MCF 10A (cell line): ENCODE data around the gene LRRC63. TPM values are rescaled to one million over a fixed set of nuclear protein-coding genes. Genes with fewer than 3 reads are reported as not detected.

Experiments used
- BruUV-seq: library from RNA; stranded (reverse); fragments of 400-500 nt; replicated peaks from 2 replicates; lab custom pipeline; 2021; lab: Mats Ljungman, UMichigan
- CTCF ChIA-PET: fragments of 300-600 bp; sonication (Branson Sonifier 250); formaldehyde crosslinking; extraction: SDS; loops from one replicate; lab custom pipeline; 2021; ENCODE audit warnings: antibody characterized with exemption, inconsistent platforms; lab: Yijun Ruan, JAX
- POLR2A ChIA-PET: fragments of 300-600, 350-650 bp; sonication (Branson Sonifier 250); formaldehyde crosslinking; extraction: SDS; loops from one replicate; lab custom pipeline; 2020; ENCODE audit warnings: antibody characterized with exemption, inconsistent platforms; lab: Yijun Ruan, JAX
- DNase-seq: peaks from one replicate; pipeline ENCODE4 v3.0.0-alpha.2; 2018; ENCODE audit not compliant: unreplicated experiment
- H3K27ac Mint-ChIP-seq: one replicate; pipeline ENCODE4 v1.8.0; 2022; ENCODE audit warnings: mild to moderate bottlenecking, low read depth, mixed read lengths; ENCODE audit not compliant: unreplicated experiment
- H3K27me3 Mint-ChIP-seq: one replicate; pipeline ENCODE4 v1.8.0; 2022; ENCODE audit warnings: mixed read lengths; ENCODE audit not compliant: insufficient read depth, unreplicated experiment
- H3K36me3 Mint-ChIP-seq: one replicate; pipeline ENCODE4 v1.8.0; 2022; ENCODE audit warnings: mild to moderate bottlenecking, moderate library complexity, mixed read lengths; ENCODE audit not compliant: insufficient read depth, unreplicated experiment
- H3K4me1 Mint-ChIP-seq: one replicate; pipeline ENCODE4 v1.8.0; 2022; ENCODE audit warnings: mixed read lengths; ENCODE audit not compliant: insufficient read depth, unreplicated experiment
- H3K4me3 Mint-ChIP-seq: one replicate; pipeline ENCODE4 v1.8.0; 2022; ENCODE audit warnings: mild to moderate bottlenecking, moderate library complexity, mixed read lengths; ENCODE audit not compliant: unreplicated experiment
- H3K9me3 Mint-ChIP-seq: one replicate; pipeline ENCODE4 v1.8.0; 2022; ENCODE audit warnings: mixed read lengths; ENCODE audit not compliant: unreplicated experiment
- intact Hi-C: fragments of 100-400 bp; cut with micrococcal nuclease; formaldehyde crosslinking; loops from 2 replicates; pipeline ENCODE4 v1.14.1; 2022
- total RNA-seq: library from RNA; stranded (reverse); gene quantifications from 2 replicates; pipeline ENCODE4 v1.2.3, GENCODE V29; 2022
- TF ChIP-seq, protein P1 (sequence below): fragments of 200-600 bp; IDR thresholded peaks from one replicate; pipeline ENCODE4 v1.8.0; 2022; ENCODE audit warnings: antibody characterized with exemption, mild to moderate bottlenecking; ENCODE audit not compliant: unreplicated experiment

Gene LRRC63
- total RNA-seq, 1 experiment from 2014 or later: not detected

DNA sequence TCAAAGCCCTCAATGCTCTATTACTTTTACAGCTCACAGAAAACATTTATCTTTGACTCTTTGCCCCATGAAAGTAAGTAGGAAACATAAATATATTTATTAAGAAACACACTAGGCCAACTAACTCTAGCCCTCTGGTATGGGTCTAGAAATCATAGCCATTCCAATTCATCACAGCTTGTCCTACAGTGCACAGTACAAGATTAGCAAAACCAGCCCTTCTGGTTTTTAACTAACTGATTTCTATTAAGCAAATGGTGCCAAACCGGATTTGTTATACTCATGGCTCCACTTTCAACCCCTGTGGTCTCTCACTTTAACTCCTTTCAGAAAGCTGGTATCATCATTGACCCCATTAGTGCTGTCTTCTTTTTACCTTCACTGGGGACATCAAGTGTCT lies 5.6 kb upstream of the LRRC63 start:
- Mint-ChIP-seq H3K4me3 (no peak overlapping the region), H3K4me1 (peaks cover 3% of the 10 kb centered on the region), H3K27ac (no peak overlapping the region), H3K36me3 (no peaks in the 10 kb centered on the region), H3K9me3 (no peaks in the 10 kb centered on the region), H3K27me3 (peaks cover 23% of the 10 kb centered on the region)
- TF ChIP-seq, protein P1, sequence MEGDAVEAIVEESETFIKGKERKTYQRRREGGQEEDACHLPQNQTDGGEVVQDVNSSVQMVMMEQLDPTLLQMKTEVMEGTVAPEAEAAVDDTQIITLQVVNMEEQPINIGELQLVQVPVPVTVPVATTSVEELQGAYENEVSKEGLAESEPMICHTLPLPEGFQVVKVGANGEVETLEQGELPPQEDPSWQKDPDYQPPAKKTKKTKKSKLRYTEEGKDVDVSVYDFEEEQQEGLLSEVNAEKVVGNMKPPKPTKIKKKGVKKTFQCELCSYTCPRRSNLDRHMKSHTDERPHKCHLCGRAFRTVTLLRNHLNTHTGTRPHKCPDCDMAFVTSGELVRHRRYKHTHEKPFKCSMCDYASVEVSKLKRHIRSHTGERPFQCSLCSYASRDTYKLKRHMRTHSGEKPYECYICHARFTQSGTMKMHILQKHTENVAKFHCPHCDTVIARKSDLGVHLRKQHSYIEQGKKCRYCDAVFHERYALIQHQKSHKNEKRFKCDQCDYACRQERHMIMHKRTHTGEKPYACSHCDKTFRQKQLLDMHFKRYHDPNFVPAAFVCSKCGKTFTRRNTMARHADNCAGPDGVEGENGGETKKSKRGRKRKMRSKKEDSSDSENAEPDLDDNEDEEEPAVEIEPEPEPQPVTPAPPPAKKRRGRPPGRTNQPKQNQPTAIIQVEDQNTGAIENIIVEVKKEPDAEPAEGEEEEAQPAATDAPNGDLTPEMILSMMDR: no peak
- intact Hi-C loops: no loop called here
- ChIA-PET CTCF (no interaction called here), POLR2A (no interaction called here)
- no peak for DNase-seq
- BruUV-seq: no TSS peak

GRCh38 chr13:46207828-46208227 lies 3.9 kb upstream of the LRRC63 start:
- Mint-ChIP-seq H3K27me3 (peaks cover 31% of the 10 kb centered on the region), H3K4me1 (peaks cover 6% of the 10 kb centered on the region), H3K4me3 (no peak overlapping the region), H3K9me3 (no peaks in the 10 kb centered on the region), H3K36me3 (no peaks in the 10 kb centered on the region), H3K27ac (no peak overlapping the region)
- no peak for DNase-seq
- TF ChIP-seq, protein P1: no peak
- POLR2A ChIA-PET: no interaction called here
- CTCF ChIA-PET: interaction anchor here (0.5 kb wide), 1 partner anchor 309 kb away, joined by 3 read pairs; no protein-coding TSS in a partner anchor
- intact Hi-C loops: no loop called here
- no TSS peak for BruUV-seq

DNA sequence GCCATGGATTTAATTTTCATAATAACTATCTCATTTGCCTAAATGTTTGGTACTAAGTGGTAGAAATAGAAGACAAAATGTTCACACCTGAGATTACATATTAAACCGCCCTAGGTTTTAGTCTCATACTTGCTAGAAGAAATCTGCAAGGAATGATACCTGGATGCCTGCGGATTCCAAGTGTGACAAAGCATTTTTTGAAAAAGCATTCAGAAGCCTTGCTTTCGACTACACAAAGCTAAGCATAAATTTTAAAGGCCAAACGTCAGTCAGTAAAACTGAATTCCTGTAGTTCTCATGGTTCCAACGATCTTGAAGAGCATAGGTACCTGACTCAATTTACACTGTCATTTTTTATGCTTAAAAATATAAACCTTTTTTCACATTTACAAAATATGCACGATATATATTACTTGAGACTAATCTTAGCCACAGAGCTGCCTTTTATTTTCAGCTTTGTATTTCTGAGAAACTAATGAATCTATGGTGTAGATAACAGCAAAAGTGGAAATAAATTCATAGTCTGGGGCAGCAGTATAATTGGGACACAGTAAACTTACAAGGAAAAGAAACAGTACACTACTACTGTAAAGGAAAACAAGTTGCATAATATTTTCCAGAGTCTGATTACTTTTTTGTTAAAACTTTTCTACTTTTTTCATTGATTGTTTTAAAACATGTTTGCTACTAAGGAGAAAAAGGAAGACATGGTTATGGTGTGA lies 1.2 kb upstream of the LRRC63 start:
- TF ChIP-seq, protein P1: no peak
- Mint-ChIP-seq H3K4me1 (peaks cover 6% of the 10 kb centered on the region), H3K4me3 (peak overlapping the region; percentile 60), H3K9me3 (no peaks in the 10 kb centered on the region), H3K36me3 (no peaks in the 10 kb centered on the region), H3K27ac (no peak overlapping the region), H3K27me3 (peaks cover 31% of the 10 kb centered on the region)
- ChIA-PET CTCF (interaction anchor here (1.1 kb wide), 1 partner anchor 43 kb away, joined by 3 read pairs; no protein-coding TSS in a partner anchor), POLR2A (no interaction called here)
- DNase-seq: no peak
- intact Hi-C loops: no loop called here
- BruUV-seq: no TSS peak

- Mint-ChIP-seq H3K4me1 (peaks cover 6% of the 10 kb centered on the region), H3K36me3 (no peaks in the 10 kb centered on the region), H3K9me3 (no peaks in the 10 kb centered on the region), H3K27me3 (peaks cover 35% of the 10 kb centered on the region), H3K4me3 (peak overlapping the region; percentile 60), H3K27ac (no peak overlapping the region)
- TF ChIP-seq, protein P1: no peak
- peak; percentile 17 for DNase-seq
- BruUV-seq: no TSS peak
- ChIA-PET CTCF (interaction anchor here (1.1 kb wide), 1 partner anchor 44 kb away, joined by 3 read pairs; no protein-coding TSS in a partner anchor), POLR2A (no interaction called here)
- intact Hi-C loops: no loop called here
These were observed 629 bp upstream of the LRRC63 start for GRCh38 chr13:46211116-46211482.
